Small intestine (tissue), 7 donors: Measurements from ENCODE around the gene B4GALNT3. TPM values are rescaled to one million over a fixed set of nuclear protein-coding genes. Genes with fewer than 3 reads are reported as not detected.

Experiments used
- DNase-seq, 2 donors: peaks; one replicate each; pipeline versions ENCODE4 v3.0.0 to v3.0.0-alpha.2; 2013
- FAIRE-seq: peaks from 2 replicates; lab custom pipeline; 2012; peaks lifted over from hg19 to GRCh38; lab: Jason Lieb, UNC
- H3K27ac ChIP-seq, 3 donors: one replicate each; pipeline ENCODE4 v1.5.1; 2013; ENCODE audit warnings: low read length in 2 of 3, mild to moderate bottlenecking in 2 of 3, control low read depth in 1 of 3, inconsistent platforms in 1 of 3, low read depth in 1 of 3, moderate library complexity in 1 of 3
- H3K27me3 ChIP-seq, 3 donors: one replicate each; pipeline ENCODE4 v1.6.1; 2013; ENCODE audit warnings: low read length in 3 of 3, inconsistent platforms in 1 of 3; ENCODE audit not compliant: control insufficient read depth in 3 of 3, insufficient read depth in 3 of 3
- H3K36me3 ChIP-seq, 3 donors: one replicate each; pipeline ENCODE4 v1.6.1; 2013; ENCODE audit warnings: low read length in 3 of 3, inconsistent platforms in 1 of 3, low read depth in 1 of 3, mild to moderate bottlenecking in 1 of 3, moderate library complexity in 1 of 3; ENCODE audit not compliant: control insufficient read depth in 3 of 3, insufficient read depth in 2 of 3
- H3K4me1 ChIP-seq, 3 donors: one replicate each; pipeline ENCODE4 v1.6.1; 2013; ENCODE audit warnings: low read length in 2 of 3, inconsistent platforms in 1 of 3, low read depth in 1 of 3, mild to moderate bottlenecking in 1 of 3, moderate library complexity in 1 of 3; ENCODE audit not compliant: control insufficient read depth in 3 of 3, insufficient read depth in 2 of 3
- H3K4me3 ChIP-seq, 3 donors: one replicate each; pipeline ENCODE4 v1.5.1; 2013; ENCODE audit warnings: low read length in 3 of 3, control low read depth in 1 of 3, inconsistent platforms in 1 of 3, low read depth in 1 of 3, mild to moderate bottlenecking in 1 of 3, moderate library complexity in 1 of 3
- H3K9me3 ChIP-seq, 2 donors: one replicate each; pipeline ENCODE4 v1.6.1; 2013; ENCODE audit warnings: low read depth in 1 of 2, low read length in 1 of 2; ENCODE audit not compliant: control insufficient read depth in 2 of 2, insufficient read depth in 1 of 2
- WGBS, 3 donors: extraction: QIAGEN DNeasy Blood & Tissue Kit; methylation state at CpG; one replicate each; pipeline ENCODE4 v1.1.7; 2013; 5-methylcytosine and 5-hydroxymethylcytosine counted together
- polyA plus RNA-seq, 4 donors: library from polyadenylated mRNA; stranded (reverse) in 3 of 4; unstranded in 1 of 4; fragments of 200-250 nt in 3 of 4; fragments of 120-200 nt in 1 of 4; gene quantifications; one replicate each; pipeline versions ENCODE4 v1.2.1 to v1.2.3, GENCODE V29; 2013
- donor health status: healthy with polysubstance abuse.
- donor health status: control.
- donor health status: control.
- donor health status: Bipolar disorder and iron deficiency.
- donor health status: healthy.

The B4GALNT3 gene
- polyA plus RNA-seq, 4 donors = 0.45 to 6.6 (median 2.9) TPM; not detected in 1

DNA sequence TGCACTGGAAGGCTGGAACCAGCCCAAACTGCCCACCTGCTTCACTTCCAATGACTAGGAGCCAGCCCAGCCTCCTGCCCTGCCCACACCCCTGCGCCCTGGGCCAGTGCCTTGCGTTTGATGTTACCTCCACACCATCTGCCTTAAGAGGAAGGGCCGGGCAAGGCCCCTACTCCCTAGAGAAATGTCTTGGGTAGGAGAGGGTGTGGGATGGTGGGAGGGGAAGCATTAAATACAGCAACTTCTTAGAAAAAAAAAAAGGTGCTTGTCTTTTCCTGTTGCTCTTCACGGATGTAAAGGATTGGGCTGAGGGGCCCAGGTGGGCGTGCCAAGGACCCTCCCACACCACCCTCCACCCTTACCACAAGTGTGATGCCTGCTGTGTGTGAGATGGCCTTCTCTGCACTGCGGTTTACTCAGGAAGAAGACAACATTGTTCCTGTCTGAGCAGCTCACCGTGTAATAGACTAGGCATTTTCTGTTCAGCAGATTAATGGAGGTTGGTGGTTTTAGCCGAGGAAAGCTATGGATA lies 103.6 kb downstream of the B4GALNT3 start:
- Histone ChIP-seq H3K36me3 (no peaks in the 10 kb centered on the region), H3K4me1 (peaks cover 0 to 3% (median 0%) of the 10 kb centered on the region in 3 donors), H3K9me3 (no peaks in the 10 kb centered on the region), H3K27ac (peak overlapping the region in 1 of 3 donors; percentile 75), H3K27me3 (no peaks in the 10 kb centered on the region), H3K4me3 (no peak overlapping the region)
- DNase-seq (peak in 1 of 2 donors; percentile 49), FAIRE-seq (no peak)
- 34 to 57% (median 45%) methylated on average over 8 of the region's 8 CpGs for WGBS, 3 donors

DNA sequence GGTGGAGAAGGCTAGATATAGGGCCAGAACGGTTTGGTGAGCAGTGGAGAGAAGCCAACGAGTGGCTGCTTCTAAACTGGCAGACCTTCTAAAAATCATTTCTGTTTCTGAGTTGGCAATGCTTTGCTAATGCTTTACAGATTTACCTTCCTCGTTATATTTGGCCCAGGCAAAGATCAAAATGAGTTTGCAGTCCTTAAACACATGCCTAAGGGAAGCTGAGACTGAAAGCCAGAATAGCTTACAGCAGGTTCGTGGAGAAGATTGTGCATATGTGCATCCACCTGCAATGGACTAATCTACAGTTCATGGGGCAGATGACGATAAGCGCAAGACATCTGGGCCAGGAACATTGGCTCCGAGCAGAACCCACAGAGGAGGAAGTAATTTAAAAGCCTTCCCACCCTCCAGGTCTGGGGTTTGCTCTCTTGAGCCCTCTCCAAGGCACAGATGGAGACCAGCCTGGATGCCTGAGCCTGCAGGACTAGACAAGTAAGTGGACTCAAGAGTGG lies 104.1 kb downstream of the B4GALNT3 start:
- no peaks in the 10 kb centered on the region for H3K36me3 ChIP-seq
- H3K4me1 ChIP-seq = peaks cover 0 to 8% (median 0%) of the 10 kb centered on the region in 3 donors
- H3K9me3 ChIP-seq = no peaks in the 10 kb centered on the region
- H3K27ac ChIP-seq = peak overlapping the region in 1 of 3 donors; percentile 22
- H3K4me3 ChIP-seq = no peak overlapping the region
- WGBS, 3 donors = 16 to 52% (median 22%) methylated on average over 7 of the region's 7 CpGs
- FAIRE-seq = no peak
- no peaks in the 10 kb centered on the region for H3K27me3 ChIP-seq
- DNase-seq = peak in 1 of 2 donors; percentile 75

DNA sequence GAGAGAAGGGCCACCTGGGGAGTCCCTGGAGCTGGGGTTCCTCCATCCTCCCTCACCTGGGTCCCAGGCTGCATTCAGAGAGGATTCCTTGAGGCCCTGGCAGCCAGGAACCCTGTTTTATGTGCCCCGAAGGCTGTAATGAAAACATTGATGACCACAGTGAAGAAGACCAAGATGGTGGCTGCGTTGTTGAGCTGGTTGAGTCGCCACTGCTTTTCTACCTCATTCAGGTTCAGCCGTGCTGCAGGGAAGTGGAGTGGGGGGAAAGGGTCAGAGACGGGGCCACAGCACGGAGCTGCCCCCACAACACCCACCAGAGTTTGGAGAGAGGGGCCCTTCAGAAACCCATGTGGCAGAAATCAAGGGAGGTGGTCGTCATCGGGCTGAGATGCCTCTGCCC lies 105.4 kb downstream of the B4GALNT3 start:
- WGBS, 3 donors = 89 to 93% (median 90%) methylated on average over 8 of the region's 8 CpGs
- Histone ChIP-seq H3K4me1 (peaks cover 0 to 20% (median 1%) of the 10 kb centered on the region in 3 donors), H3K36me3 (no peaks in the 10 kb centered on the region), H3K27me3 (no peaks in the 10 kb centered on the region), H3K27ac (no peak overlapping the region), H3K4me3 (no peak overlapping the region), H3K9me3 (no peaks in the 10 kb centered on the region)
- FAIRE-seq (no peak), DNase-seq (no peak)

DNA sequence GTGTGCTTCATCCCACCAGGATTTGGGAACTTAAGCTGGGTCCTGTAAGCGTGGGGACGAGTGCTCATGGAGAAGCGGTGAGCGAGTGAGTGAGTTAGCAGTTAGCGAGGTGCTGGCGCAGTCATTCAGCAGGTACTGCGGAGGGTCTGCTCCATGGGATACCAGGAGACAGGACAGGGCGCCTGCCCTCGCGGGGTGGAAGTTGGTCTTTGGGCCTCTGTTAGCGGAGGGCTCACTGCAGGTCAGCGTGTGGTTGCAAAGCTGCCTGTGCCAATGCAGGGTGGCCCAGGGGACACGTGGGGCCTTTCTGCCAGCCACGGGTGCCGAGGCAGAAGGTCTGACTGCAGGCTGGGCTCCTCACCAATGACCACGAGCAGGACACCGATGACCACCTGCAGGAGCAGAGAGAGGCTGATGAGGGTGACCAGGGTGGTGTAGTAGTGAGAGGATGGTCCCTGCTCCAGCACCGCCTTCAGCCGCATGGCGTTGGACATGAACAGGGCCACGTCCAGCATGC lies 105.9 kb downstream of the B4GALNT3 start:
- no peaks in the 10 kb centered on the region for H3K27me3 ChIP-seq
- 93 to 96% (median 95%) methylated on average over 21 of the region's 21 CpGs for WGBS, 3 donors
- DNase-seq (no peak), FAIRE-seq (no peak)
- H3K4me3 ChIP-seq = no peak overlapping the region
- no peaks in the 10 kb centered on the region for H3K9me3 ChIP-seq
- H3K36me3 ChIP-seq = no peaks in the 10 kb centered on the region
- H3K27ac ChIP-seq = no peak overlapping the region
- peaks cover 0 to 22% (median 1%) of the 10 kb centered on the region in 3 donors for H3K4me1 ChIP-seq

DNA sequence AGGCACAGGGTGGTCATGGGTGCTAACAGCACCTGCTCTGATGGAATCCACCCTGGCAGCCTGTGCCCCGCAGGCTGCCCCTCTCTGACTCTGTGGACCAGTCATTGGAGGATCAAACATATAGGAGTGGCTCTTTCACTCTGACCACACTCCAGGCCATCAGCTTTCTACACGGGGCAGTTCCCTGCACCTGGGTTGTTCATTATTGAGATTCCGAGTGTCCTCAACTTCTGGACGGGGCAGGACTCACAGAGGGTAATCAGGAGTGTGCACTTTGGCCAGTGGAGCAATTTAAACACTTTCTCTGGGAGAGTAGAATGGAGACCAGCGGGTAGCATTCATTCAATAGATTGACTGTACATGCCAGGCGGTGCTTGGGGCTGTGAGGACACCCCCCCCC lies 108.7 kb downstream of the B4GALNT3 start:
- peaks cover 0 to 29% (median 1%) of the 10 kb centered on the region in 3 donors for H3K4me1 ChIP-seq
- DNase-seq = peak; percentile 68 to 77
- WGBS, 3 donors = 21 to 65% (median 40%) methylated on average over 6 of the region's 6 CpGs
- no peaks in the 10 kb centered on the region for H3K36me3 ChIP-seq
- H3K9me3 ChIP-seq = no peaks in the 10 kb centered on the region
- no peak for FAIRE-seq
- H3K27ac ChIP-seq = no peak overlapping the region
- no peaks in the 10 kb centered on the region for H3K27me3 ChIP-seq
- H3K4me3 ChIP-seq = no peak overlapping the region

DNA sequence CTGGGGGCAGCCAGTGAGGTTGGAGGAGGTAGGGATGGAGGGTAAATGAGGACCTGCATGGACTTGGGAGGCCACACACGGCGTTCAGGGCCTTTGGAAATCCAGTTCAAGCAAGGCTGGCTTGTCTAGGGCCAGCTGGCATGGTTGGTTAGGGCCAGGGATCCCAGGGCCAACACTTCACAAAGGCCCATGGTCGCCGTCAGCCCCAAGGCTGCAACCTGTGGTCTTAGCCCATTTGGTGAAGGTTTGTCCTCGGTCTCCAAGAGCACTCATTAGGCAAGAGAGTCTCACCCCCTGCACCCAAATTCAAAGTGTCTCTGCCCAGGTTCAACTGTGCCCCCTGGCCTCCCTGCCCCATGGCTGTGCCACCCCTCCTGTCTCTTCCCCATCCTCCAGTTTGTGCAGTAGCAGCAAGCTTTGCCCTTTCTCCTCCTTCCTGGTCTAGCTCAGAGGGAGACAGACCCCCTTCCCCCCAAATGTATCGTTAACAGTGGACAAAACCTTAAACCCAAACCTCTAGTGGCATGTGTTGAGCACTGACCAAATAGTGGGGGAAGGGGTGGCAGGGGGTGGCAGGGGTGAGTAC lies 109.4 kb downstream of the B4GALNT3 start:
- no peak overlapping the region for H3K27ac ChIP-seq
- peaks cover 0 to under 1% of the 10 kb centered on the region in 2 donors for H3K9me3 ChIP-seq
- H3K36me3 ChIP-seq = no peaks in the 10 kb centered on the region
- peaks cover 0 to 29% (median 1%) of the 10 kb centered on the region in 3 donors for H3K4me1 ChIP-seq
- DNase-seq (no peak), FAIRE-seq (no peak)
- peak overlapping the region in 1 of 3 donors; percentile 84 for H3K4me3 ChIP-seq
- WGBS, 3 donors = 74 to 84% (median 80%) methylated on average over 6 of the region's 6 CpGs
- H3K27me3 ChIP-seq = no peaks in the 10 kb centered on the region

DNA sequence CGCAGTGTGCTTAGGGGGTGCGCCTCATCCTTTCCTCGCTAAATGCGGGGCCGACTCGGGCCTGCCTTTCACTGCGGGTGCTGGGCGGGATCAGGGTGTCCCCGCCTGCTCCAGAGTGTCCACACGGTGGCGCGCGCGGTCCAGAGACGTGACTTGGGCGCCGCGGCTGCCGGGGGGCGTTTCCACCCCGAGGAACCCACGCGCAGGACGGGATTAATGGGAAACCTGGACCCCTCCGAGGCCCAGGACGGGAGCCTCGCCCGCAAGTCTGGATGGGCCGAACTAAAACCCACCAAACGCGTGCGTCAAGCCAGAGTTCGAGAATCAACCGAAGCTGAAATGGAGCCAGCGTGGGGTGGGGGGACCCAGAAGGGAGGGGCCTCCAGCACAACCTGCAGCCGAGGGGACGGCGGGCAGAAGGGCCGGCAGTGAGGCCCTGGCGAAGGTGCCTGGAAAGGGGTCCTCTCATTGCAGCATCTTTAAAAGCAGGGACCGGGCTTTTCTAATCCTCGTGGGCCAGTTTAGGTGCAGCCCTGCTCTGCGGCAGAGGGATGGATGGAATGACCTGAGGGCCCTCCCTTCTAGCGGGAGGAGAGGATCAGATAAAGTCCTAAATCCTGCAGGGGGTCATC lies 110.2 kb downstream of the B4GALNT3 start:
- peaks cover 0 to 29% (median 1%) of the 10 kb centered on the region in 3 donors for H3K4me1 ChIP-seq
- peak overlapping the region; percentile 27 to 84 (median 62) for H3K4me3 ChIP-seq
- DNase-seq = peak; percentile 78 to 90
- peaks cover 0 to 5% of the 10 kb centered on the region in 2 donors for H3K9me3 ChIP-seq
- 0 to 3% (median 2%) methylated on average over 42 to 44 of the region's 44 CpGs for WGBS, 3 donors
- FAIRE-seq = no peak
- H3K36me3 ChIP-seq = no peaks in the 10 kb centered on the region
- H3K27ac ChIP-seq = peak overlapping the region in 2 of 3 donors; percentile 79 to 95
- no peaks in the 10 kb centered on the region for H3K27me3 ChIP-seq

DNA sequence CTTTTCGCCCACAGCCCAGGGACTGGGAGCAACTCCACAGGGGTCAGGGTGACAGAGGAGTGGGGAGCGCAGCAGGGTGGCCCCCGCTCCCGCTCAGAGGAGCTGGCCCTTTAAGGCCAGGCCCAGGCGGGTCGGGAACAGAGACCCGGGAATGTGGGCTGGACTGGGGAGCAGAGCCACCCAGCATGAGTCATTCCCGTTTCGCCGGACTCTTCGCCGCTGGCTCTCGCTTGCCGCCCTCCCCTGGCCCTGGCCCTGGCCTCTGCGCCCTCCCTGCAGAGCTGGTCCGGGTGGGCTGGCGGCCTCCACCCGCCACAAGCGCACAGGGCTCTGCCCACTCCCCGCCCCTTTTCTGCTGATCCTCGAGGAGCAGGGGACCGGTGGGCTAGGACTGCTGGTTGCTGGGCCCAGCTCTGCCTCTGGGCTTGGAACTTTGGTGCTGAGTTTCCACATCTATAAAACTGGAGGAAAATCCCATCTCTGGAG lies 110.7 kb downstream of the B4GALNT3 start:
- peaks cover 0 to 29% (median 1%) of the 10 kb centered on the region in 3 donors for H3K4me1 ChIP-seq
- H3K27ac ChIP-seq = peak overlapping the region; percentile 52 to 95 (median 79)
- H3K9me3 ChIP-seq = peaks cover 0 to 5% of the 10 kb centered on the region in 2 donors
- FAIRE-seq (no peak), DNase-seq (peak; percentile 74 to 90)
- WGBS, 3 donors = 2 to 22% (median 19%) methylated on average over 18 to 22 of the region's 22 CpGs
- H3K27me3 ChIP-seq = no peaks in the 10 kb centered on the region
- H3K36me3 ChIP-seq = no peaks in the 10 kb centered on the region
- peak overlapping the region; percentile 27 to 84 (median 62) for H3K4me3 ChIP-seq
